Esophagus mucosa (tissue), 1 donor: ENCODE data around the gene PPP1CA. TPM values are rescaled to one million over a fixed set of nuclear protein-coding genes. Genes with fewer than 3 reads are reported as not detected.
A peak's percentile ranks its signal among the peaks of the same experiment; 100 is the strongest.
"Not testable (repeated sequence)": the region's sequence is repeated elsewhere in the genome, so short reads cannot be mapped to it uniquely, and the experiment has no call there.

Source experiments
- ATAC-seq: fragments of 200-7000 bp; cut with Tn5 transposase; one replicate; pipeline ENCODE4 v1.9.1; 2020
- total RNA-seq: library from RNA; stranded (reverse); gene quantifications from one replicate; pipeline ENCODE4 v1.2.4, GENCODE V29; 2023
- donor health status: DM: yes; HTN: yes; CAD: no.

Gene PPP1CA
- total RNA-seq, 1 donor from 2014 or later: 188 TPM

DNA sequence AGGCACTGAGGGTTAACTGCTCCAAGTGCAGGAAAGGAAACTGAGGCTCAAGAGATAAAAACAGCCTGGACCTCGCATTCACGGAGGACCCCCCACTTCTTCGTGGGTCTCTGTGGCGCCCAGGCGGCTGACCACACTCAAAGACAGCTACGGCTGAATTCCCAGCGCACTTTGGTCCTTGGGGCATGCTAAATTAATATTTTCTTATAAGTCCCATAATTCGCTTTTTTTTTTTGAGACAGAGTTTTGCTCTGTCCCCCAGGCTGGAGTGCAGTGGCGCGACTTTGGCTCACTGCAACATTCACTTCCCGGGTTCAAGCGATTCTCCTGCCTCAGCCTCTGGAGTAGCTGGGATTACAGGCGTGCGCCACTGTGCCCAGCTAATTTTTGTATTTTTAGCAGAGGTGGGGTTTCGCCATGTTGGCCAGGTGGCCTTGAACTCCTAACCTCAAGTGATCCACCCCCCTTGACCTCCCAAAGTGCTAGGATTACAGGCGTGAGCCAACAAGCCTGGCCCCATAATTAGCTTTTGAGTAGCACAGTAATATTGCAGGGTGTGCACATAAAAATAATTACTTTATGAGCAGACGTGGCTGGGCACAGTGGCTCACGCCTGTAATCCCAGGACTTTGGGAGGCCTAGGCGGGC lies 658 bp upstream of the PPP1CA start:
- not testable (repeated sequence) for ATAC-seq

DNA sequence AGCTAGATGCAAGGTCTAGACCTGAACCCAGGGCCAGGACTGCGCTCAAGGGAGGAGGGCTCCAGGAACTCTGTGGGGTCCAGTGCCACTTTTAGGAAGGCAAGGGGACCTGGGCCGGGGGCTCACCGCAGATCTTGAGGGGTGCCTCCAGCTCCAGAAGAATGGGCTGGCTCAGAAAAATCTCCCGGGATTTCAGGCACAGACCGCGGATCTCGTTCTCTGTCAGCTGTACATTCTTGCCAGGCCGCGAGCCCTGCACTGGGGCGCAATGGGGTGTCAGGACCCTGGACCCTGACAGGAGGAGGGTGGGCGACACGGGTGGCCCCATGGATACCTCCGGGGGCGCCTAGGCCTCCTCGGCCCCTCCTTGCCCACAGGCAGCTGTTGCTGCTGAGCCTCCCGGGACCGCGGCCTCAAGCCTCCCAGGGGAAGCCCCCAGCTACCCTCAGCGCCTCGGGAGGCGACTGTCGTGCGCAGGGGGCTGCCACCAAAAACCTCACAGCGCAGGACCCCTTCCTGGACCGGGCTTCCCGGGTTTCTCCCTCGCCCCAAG lies 640 bp downstream of the PPP1CA start:
- ATAC-seq: peak; percentile 3

DNA sequence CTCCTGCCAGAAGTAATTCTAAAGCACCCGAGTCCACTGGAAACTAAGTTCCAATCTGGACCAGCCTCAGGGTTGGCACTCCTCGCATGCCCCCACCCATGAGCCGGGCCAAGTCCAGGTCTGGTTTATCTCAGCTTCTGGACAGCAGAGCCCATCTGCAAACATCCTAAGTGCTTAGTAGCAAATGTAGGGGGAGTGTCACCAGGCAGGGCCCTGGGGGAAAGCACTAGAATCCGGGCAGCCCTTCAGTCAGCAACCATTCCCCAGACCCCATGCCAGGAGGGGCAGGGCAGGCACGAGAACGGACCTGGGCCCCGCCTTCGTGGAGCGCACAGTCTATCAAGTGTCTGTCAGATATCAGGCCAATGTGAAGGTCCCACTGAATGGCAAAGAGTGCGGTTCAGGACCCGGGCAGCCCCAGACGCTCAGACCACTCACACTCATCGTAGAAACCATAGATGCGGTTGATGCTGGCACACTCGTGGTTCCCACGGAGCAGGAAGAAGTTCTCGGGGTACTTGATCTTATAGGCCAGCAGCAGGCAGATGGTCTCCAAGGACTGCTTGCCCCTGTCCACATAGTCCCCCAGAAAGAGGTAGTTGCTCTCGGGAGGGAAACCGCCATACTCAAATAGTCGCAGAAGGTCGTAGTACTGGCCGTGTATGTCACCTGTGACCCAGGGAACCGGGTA lies 1.3 kb downstream of the PPP1CA start:
- ATAC-seq: no peak

DNA sequence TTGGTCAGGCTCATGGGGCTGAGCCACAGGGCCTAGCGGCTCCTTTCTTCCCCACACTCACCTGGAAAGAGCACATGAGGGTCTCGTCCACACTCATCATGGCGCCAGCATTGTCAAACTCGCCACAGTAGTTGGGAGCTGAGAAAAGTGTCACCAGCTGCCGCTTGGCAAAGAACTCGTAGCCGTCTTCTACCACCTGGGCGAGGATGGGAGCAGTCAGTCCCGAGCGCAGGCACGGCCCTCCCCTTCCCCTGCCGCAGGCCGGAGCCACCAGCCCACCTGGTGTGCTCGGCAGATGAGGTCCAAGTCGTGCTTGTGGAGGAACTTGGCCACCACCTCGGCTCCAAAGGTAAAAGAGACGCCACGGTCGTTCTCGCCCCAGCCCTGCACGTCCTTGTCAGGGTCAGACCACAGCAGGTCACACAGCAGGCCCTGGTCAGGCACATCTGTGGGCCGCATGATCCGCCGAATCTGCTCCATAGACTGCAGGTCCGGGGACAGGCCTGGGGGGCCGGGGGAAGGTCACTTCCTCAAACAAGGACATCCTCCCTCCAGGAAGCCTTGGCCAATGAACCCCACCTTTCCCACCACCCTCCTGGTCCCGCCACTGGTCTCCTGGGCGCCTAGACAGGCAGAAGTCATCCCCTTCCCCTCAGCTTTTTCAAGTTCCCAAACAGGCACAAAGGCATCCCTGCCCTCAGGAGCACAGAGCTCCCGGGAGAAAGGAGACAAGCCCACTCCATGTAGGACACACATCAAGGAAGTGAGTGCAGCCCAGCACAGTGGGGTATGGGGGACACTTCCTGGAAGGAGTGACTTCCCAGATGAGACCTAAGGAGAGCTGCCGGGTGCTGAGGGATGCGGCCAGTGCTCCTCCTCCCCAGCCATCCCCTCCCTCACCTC lies 2.7 kb downstream of the PPP1CA start:
- ATAC-seq: no peak

DNA sequence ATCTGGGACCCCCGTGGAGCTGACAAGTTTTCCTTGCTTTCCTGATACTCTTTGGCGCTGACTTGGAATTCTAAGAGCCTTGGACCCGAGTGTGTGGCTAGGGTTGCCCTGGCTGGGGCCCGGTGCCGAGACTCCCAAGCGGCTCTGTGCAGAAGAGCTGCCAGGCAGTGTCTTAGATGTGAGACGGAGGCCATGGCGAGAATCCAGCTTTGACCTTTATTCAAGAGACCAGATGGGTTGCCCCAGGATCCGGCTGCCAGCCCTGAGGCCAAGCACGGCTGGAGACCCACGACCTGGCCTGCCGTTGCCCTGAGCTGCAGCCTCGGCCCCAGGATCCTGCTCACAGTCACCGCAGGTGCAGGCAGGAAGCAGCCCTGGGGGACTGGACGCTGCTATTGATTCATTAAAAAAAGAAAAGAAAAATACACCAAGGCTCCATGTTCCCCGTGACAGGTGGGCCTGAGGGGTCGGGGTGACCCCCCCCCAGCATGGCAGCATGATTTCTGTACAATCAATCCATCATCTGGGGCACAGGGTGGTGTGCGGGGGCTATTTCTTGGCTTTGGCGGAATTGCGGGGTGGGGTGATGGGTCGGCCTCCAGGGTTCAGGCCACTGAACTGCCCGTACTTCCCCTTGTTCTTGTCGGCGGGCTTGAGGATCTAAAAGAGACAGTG lies 3.5 kb downstream of the PPP1CA start:
- no peak for ATAC-seq

DNA sequence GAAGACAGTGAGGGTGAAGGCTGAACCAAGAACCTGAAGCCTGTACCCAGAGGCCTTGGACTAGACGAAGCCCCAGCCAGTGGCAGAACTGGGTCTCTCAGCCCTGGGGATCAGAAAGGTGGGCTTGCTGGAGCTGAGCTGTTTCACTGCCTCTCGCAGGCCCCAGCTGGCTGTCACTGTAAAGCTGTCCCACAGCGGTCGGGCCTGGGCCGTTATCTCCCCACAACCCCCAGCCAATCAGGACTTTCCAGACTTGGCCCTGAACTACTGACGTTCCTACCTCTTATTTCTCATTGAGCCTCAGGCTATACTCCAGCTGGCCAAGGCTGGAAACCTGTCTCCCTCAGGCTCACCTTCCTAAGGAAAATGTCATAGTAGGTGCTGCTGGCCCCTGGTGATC lies 4.1 kb downstream of the PPP1CA start:
- no peak for ATAC-seq

DNA sequence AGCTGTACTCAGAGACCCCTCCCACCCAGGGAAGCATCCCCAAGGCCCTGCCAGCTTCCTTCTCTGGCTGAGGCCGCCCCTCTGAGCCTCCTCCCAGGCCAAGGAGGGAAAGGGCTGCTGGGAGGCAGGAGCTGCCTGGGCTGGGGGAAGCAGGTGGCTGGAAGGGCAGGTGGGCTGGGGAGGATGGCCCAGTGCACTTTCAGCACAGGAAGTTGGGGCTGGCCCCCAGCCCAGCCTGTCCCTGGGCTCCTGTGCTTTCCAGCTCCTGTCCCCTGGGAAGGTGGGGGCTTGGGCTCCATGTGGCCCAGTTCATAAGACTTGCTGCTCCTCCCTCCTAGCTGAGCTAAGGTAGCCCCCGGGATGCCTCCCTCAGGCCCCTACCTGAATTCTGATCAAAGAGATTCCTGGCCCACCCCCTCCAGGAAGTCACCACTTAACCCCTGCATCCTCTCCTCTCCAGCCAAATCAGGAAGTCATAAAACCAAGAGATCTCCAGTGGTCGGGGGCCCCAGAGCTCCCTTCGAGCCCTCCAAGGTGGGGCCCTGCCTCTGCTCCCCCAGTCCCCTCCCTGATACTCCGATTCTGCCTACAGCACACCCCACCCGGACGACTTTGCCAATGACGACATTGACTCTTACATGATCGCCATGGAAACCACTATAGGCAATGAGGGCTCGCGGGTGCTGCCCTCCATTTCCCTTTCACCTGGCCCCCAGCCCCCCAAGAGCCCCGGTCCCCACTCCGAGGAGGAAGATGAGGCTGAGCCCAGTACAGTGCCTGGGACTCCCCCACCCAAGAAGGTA lies 4.9 kb downstream of the PPP1CA start:
- no peak for ATAC-seq

DNA sequence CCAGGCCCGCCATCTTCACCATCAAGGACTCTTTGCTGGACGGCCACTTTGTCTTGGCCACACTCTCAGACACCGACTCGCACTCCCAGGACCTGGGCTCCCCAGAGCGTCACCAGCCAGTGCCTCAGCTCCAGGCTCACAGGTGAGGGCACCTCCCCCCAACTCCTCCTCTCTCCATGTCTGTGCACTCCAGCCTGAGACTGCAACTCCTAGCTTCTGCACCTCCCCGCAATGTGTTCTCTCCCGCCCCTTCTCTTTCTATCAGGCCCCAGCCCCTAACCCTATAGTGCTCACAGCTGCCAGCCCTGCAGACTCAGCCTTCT lies 5.4 kb downstream of the PPP1CA start:
- ATAC-seq: no peak

DNA sequence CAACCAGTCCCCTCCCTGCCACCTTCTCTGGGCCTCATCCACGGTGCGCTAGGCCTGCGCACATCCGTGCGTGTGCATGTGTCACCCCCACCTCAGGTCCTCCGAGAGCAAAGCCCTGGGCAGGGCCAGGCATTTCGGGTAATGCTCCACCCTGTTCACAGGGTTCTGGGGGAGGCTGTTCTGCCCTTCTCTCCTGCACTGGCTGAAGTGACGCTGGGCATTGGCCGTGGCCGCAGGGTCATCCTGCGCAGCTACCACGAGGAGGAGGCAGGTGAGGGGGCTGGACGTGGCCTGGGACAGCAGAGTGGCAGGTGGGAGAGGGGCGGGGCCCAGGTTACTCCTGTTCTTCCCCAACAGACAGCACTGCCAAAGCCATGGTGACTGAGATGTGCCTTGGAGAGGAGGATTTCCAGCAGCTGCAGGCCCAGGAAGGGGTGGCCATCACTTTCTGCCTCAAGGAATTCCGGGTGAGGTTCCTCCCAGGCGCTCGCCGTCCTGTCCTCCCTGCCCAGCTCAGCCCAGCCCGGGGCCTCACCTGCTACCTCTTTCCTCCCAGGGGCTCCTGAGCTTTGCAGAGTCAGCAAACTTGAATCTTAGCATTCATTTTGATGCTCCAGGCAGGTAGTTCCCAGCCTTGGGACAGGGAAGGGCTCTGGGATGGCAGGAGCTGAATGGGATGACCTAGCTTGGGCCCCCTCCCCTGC lies 6.0 kb downstream of the PPP1CA start:
- no peak for ATAC-seq

DNA sequence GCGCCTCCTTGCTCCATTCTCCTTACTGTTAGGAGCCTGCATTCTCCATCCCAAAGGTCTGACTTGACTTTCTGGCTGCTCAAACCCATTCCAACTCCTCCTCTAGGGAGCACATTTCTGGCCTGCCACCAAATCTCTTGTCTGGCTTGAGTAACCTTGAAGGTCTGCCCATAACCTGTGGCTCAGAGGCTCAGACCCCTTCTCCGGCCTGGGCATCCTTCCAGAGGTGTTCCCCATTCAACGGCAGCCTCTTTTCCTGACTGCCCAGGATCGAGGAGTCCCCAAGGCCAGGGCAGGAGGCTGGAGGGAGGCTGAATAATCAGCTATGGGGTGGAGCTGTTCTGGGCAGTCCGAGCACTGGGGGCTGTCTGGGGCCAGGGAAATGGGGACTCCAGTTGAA lies 7.7 kb downstream of the PPP1CA start:
- ATAC-seq: no peak

DNA sequence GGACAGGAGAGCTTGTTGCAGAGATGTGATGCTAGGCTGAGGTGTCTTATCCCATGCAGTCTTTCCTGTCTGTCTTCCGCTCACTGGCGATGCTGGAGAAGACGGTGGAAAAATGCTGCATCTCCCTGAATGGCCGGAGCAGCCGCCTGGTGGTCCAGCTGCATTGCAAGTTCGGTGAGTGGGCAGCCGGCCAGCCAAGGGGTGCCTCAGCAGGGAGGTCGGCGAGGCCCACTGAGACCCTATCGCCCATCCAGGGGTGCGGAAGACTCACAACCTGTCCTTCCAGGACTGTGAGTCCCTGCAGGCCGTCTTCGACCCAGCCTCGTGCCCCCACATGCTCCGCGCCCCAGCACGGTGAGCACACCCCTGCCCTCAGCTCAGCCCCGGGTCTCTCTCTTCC lies 8.2 kb downstream of the PPP1CA start:
- no peak for ATAC-seq

DNA sequence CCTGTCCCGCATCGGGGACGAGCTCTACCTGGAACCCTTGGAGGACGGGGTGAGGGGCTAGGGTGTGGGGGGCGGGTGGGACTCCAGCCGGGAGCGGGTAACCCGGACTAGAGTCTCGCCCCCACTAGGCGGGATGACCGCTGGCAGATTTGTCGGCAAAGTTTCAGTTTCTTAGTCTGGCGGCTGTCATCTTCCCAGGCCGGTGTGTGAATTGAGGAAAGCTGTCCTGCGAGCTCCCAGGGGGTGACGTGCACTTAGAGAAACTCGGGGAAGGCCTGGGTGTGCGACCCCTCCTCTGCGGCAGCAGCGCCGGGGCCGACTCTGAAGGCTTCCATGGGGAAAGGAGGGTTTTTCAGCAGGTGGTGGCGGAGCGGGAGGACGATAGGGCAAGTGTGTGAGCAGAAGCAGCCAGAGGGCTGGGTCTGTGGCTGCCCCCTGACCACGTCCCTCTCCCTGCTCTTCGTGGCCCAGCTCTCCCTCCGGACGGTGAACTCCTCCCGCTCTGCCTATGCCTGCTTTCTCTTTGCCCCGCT lies 9.4 kb downstream of the PPP1CA start:
- ATAC-seq: peak; percentile 2

DNA sequence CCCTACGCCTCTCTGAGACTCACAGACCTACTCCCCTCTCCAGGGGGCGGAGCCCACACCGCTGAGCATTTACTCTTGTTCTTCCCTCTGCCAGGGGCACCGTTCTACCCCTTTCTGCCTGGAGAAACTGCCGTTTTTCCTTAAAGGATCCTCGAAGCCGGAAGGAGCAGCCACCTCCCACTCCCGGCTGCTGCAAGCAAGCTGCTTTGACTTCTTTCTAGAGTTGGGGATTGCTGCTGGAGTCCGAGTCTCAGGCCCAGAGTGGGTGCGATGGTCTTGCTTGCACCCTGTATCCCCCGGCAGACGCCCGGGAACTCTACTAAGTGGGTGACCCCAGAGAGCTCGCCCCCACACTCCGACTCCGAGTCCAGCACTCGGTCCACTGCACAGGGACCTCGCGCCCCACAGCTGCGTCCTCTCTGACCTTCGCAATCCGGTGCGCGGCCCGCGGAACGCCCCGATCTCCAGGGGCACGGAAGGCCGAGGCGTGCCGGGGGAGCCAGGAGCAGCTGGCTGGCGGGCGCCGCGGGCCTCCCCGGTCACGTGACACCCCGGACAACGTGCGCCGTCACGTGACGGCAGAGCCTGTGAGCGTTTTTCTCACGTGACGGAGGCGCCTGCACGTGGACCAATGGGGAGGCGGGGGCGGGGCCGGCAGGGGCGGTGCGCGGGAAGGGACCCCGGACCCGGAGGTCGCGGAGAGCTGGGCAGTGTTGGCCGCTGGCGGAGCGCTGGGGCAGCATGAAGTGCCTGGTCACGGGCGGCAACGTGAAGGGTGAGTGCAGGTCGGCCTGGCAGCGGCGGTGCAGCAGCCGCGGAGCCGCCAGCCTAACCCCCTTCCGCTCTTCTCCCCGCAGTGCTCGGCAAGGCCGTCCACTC lies 10.1 kb downstream of the PPP1CA start, which contains the start of gene RAD9A:
RAD9A (plus strand) TSS at position 683 of the 879 bp plus-strand sequence; CDS start at position 742, 59 bp downstream.
- peak; percentile 77 for ATAC-seq

DNA sequence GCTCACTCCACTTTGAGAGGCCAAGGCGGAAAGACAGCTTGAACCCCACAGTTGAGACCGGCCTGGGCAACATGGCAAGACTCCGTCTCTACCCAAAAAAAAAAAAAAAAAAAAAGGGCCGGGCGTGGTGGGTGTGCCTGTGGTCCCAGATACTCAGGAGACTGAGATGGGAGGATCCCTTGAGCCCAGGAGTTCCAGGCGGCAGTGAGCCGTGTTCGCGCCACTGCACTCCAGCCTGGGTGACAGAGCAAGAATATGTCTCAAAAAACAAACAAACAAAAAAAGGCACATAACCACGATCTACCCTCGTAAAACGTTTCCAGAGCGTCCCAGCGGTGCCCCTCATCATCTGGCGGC lies 10.7 kb downstream of the PPP1CA start:
- no peak for ATAC-seq

DNA sequence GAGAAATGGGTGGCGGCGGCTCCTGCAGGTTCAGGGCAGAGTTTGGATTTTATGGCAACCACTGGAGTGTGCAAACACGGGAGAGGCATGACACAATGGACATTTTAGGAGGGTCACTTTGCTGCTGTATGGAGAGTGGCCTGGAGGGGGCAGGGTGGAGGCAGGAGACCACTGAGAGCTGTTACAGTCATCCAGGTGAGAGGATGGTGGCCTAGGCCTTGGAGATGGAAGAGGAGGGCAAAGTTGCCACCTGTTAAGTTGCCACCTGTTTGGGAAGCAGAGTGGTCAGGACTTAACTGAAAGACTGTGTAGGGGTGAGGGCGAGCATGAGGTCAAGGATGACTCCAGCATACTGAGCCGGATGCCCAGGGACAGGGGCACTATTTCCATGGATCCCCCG lies 12.2 kb downstream of the PPP1CA start:
- ATAC-seq: no peak

DNA sequence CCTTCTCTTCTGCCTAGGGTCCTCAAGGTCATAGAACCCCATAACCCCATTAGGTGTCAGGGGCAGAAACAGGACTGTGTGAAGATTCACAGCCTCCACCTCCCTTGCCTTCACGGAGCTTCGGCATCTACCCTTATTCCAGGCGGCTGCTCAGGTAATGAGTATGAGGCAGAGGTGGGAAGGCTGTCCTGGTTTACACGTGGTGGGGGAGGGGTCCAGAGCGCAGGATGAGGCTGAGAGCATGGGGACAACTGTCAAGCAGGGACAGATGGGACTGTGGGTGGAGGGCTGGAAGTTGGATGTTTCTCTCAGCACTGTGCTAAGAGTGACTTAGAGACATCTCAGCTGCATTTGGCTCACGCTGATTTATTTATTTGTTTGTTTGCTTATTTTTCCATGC lies 14.1 kb downstream of the PPP1CA start:
- no peak for ATAC-seq

DNA sequence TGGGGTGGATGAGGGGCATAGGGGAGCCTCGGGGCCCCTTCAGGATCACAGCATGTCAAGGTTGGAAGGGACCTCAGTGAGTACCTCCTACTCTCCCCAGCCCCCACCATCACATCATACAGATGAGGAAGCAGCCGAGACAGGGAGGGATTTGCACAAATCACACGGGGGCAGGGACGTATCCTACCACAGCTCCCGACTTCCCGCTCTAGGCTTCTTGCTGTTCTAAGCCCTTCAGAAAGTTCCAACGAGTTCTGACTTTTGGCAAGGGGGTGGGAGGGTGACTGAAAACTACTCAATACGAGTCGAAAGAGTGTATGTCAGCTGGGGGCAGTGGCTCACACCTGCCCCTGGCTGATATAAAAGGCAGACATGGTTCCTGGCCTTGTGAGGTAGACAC lies 14.6 kb downstream of the PPP1CA start:
- no peak for ATAC-seq

DNA sequence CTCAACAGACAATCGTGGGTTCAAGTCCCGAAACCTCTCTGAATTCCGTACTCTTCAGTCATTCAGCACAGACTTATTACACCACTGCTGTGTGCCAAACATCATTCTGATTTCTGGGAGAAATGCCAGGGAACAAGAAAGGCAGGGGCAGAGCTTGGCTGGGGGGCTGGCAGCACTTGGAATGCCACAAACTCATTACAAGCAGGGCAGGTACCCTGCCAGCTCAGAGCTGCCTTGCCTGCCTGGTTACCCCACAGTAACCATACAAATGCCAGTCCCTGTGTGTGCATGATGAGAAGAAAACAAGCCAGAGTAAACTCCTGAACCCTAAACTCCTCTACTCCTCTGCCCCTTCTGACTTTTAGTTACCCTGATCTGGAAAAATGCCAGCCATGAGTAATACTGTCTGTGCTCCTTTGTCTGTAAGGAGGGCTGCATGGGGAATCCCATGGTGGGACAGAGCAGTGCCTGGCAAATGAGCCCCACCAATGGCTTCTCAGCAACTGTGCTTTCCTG lies 16.7 kb downstream of the PPP1CA start:
- peak; percentile 7 for ATAC-seq

DNA sequence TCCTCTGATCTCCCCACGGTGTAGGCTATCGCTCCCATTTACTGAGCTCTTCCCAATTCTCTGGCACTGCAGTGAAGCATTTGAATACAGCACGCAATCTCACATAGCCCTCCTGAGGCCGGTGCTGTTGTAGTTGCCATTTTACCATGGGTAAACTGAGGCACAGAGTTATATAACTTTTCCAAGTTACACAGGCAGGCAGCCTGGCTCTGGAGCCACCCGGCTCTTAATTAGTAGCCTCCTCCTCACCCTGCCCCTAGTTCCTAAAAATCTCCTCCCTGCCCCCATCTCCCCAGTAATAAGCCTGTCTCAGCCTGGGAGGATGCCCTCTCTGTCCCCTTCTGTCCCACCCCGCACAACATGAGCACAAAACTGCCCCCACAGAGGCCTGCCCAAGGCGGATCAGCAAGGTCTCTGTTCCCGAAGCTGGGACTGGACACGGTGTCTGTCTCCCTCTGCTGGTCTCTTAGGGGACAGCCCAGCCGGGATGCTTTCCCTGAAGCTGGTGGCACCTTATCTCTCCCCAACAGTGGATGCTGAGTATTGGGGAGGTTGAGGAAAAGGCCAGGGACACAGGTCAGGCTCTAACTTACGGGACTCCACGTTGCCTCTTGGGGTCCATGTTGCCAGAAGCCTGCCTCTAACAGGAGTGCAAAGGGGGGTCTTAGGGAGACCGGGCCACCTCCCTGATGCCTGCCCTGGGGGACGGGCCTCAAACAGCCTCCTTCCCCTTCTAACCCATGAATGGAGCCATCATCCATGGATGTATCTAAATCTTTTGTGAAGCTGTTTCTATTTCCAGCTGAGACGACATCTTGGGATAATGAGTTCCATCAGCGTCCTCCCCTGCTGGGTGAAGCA lies 19.2 kb downstream of the PPP1CA start:
- peak; percentile 64 for ATAC-seq
